HG03558 (cell line): ENCODE results near the gene PARD3.

Experiments used
- ATAC-seq: cut with Tn5 transposase; IDR thresholded peaks from one replicate; pipeline ENCODE4 v1.9.1; 2021; ENCODE audit warnings: moderate number of reproducible peaks; ENCODE audit not compliant: unreplicated experiment; ENCODE audit errors: extremely low read depth

PARD3 gene

DNA sequence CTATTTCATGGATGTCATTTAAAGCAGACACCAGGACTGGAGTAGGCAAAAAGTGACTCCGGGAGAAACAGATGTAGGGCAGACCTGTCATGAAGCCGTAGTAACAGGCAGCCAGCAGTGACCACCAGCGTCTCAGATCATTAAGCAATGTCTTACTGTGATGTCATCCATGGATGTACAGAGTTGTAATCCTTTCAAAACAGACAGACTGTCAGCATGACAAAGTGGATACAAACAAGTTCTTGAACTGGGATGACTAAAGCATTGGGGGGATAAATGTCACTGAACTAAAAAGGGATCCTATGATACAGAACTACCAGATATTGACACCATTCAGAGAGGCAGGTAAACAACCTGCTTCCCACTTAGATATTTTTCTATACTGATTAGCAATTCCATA lies 675.5 kb downstream of the PARD3 start:
- ATAC-seq: no peak

GRCh38 chr10:34137955-34138354 lies 677.1 kb downstream of the PARD3 start:
- no peak for ATAC-seq

DNA sequence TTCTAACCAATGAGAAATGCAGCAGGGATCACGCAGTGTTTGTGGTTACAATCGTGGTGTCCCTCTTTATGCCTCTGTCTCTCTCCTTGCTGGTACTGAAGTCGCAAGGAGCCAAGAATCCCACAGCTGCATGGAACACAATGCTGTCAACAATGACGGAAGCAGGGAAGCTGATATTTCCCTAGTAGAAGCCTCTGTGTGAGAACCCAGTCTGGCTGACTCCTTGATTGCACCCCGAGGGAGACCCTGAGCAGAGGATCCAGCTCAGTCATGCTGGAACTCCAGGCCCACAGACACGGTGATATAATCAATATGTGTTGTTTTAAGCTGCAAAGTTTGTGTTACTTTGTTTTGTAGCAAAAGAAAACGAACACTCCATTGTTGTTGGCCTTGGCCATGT lies 677.9 kb downstream of the PARD3 start:
- no peak for ATAC-seq

DNA sequence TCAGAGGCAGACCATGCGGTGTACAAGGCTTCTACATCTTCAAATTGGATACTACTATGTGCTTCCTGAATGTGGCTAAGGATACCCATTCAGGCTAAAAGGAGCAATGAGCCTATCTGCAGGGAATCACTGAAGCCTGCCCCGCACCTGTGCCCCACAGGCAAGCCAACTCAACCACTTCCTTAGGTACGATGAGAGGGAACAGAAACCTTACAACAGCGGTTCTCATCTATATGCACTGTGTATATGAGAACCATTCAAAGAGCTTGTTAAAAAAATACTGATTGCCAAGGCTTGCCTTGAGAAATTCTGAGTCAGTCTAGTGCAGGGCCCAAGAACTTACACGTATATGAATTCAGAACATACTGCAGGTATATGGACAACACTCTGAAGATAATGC lies 679.6 kb downstream of the PARD3 start:
- ATAC-seq: no peak

DNA sequence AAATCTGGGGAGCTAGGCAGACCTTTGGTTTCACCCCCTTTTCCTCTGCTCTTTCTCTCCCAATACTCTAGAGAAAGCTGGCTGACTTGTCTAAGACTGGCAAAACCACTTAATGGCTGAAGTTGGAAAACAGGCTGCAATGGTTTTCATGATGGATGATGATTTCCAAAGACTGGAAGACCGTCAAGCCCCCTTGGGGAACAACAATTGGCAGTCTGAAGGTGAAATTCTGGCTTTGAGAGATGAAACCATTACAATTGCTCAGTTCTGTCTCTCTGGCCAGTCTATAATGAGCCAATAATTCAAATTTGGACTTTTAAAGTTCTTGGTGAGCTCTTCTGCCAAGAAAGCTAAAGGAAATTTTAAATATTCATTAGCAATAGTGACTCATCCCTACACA lies 680.5 kb downstream of the PARD3 start:
- ATAC-seq: no peak

- ATAC-seq: no peak
Observed at GRCh38 chr10:34133406-34133805, 681.7 kb downstream of the PARD3 start.

DNA sequence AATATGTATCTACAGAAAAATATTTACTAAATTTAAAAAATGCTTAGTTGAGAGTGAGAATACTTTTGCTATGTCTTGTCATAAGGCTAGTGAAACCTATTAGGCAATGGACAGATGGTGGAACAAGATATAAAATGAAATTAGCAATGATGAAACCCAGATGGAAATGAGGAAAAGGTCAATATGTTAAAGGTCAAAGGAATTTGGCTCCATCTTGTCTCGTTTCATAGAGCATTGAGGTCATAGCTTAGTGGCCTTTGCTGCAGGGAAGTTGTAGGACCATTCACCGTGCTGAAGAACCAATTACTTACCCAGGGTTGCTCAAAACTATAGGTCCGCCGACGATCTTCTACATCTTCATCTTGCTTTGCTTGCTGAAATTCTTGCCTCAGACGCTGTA lies 683.9 kb downstream of the PARD3 start:
- no peak for ATAC-seq

GRCh38 chr10:34127676-34128075 lies 687.4 kb downstream of the PARD3 start:
- ATAC-seq: no peak

DNA sequence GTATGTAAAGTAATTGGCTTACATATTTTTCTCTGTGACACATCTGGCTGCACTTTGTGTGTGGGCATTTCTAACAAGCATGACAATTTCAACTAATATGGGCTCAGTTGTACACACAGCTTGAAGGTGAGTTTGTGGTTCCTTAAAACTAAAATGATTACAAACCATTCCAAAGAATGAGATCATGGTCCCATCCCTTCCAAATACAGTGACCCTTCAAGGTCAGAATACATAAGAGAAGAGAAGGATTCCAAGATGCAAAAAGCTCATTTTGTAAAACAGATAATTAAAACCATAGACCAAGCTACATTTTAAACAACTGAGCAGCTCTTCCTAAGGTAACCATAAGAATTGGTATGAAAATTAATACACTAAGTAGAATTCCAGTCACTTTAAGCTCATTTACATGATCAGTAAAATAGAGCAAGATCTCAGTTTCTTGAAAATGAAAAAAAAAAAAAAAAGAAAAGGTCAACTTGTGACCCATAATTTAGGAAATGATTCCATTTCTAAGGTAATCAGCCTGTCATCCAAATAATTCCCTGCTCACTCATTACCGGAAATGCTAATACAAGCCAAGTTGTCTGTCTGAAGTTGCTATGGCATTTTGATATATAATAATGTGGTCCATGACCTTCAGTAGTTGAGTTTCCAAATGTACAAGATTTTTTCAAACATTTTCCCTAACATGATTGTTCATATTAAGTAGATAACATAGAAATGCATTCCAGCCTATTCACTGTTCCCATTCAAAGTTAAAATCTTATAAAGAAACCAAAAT lies 688.5 kb downstream of the PARD3 start:
- ATAC-seq: no peak

GRCh38 chr10:34125702-34126101 lies 689.4 kb downstream of the PARD3 start:
- ATAC-seq: no peak

- ATAC-seq: no peak
Observed at GRCh38 chr10:34124522-34125035, 690.5 kb downstream of the PARD3 start.

DNA sequence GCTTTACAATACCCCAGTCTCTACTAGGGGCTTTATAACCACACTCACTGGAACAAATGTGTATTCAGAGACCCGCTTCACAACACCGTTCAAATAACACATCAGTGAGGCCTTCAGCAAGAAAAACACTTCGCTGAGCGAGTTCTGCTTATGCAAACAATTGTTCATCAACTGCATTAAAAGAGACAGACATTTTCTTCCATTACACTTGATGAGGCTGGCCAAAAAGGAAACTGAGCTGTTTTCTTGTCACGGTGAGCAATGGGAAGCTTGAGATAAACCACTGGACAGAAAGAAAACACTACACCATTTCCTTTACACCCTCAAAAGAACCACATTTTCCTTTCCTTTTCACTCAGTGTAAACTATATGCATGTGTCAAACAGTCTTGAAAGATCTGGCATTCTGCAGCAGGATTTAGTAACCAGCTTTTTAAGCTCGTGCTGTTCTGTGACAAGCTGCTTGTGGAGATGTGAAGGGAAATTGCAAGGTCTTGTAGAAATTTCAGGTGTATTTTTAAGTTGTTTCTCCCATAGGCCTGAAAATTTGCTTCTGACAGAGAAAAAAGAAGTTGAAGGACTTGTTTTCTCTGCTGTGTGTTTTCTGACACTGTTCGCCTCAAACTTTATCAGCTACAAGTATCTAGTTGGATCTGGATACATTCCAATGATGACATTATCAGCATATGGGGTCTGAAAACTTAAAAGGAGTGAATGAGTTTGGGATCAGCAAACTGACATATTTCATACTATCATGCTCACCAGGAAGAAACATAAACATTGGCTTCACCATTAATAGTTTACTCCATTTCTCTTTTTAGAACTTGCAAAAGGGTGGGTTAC lies 693.1 kb downstream of the PARD3 start:
- no peak for ATAC-seq

GRCh38 chr10:34121125-34121753 lies 693.9 kb downstream of the PARD3 start:
- no peak for ATAC-seq

DNA sequence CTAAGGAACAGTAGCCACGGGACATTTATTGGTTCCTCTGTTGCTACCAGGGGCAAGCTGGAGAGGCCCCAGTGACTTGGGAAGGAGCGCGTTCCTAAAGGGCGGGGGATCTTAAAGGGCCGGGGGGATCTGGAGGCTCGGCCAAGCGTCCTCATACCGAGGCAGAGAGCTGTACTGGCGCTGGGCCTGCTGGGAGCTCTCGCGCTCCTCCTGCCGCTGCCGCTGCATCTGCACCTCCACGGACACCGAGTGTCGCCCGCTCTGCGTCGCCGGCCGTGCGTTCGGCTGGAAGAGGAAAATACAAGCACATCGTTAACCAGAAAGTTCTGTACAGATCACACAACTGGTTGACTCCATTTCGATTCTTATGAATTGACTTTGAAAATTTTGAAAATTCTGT lies 695.6 kb downstream of the PARD3 start:
- no peak for ATAC-seq

- ATAC-seq: no peak
Observed at GRCh38 chr10:34116681-34117271, 698.3 kb downstream of the PARD3 start.

DNA sequence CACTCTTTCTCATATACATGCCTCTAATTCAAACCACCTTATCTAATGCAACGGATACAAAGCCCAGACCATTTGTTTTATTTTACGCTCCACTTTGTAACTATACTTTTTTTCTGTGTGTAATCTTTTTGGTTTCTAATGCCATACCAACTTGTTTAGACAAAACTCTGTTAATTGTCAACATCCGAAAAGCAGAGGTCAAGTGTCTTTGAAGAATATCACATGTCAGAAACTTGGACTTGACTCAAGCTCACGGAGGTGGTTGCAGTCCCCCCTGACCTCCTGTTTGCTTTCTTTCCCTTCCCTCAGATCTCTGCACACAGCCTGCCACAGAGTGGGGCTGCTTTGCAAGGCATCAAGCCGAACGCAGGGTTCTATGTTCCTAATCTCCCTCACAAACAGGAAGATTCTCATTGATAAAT lies 698.9 kb downstream of the PARD3 start:
- ATAC-seq: no peak

- no peak for ATAC-seq
Observed at GRCh38 chr10:34114914-34115313, 700.2 kb downstream of the PARD3 start.

- no peak for ATAC-seq
Observed at GRCh38 chr10:34113504-34114225, 701.4 kb downstream of the PARD3 start.

DNA sequence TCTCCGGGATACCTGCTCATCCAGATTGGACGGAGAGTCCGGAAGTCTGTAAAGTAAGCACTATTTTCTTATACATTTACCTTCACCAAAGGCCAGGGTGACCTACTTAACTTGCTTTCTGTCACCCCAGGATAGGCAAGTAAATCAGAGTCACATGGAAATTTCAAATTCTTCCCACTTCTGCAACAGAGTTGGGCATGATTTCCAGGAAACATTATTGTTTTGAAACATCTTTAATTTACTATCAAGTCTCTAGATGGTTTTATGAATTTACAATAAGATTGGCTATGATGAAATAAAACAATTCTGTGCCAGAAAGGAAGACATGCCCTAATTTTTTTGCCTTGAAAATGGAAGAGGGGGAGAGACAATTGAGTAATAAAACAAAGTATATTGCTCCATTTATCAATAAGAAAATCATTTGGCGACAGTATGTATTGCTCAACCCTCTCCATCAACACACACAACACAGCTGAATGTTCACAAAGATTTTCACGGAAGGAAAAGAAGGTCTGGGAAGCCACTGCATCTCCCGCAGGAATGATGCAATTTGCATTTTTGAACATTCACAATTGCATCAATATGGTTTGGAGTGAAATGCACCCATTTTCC lies 702.8 kb downstream of the PARD3 start:
- no peak for ATAC-seq
